ENCODE results near the gene LENG8.

LENG8 gene

DNA sequence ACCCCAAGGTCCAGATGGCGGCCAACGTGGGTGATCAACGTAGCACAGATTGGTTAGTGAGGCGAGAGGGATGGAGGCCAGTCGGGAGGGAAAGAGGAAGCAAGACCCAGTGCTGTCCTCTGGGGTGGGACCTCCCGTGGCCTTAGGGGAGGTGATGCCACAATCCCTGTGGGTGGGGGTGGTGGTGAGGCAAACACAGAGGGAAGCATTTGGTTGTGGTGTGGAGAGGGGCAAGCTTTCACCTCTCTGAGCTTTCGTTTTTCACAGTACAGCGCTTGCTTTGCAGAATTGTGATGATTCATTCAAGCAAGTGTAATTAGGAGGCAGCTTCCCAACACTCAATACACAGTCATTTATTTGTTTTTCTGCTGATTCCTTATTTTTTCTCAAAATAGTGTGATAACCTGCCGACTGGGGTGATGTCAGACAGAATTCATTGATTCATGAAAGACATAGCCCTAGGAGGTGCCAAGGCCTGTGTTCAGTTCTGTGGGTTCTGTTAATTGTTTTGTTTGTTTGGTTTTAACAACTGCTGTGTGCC is 2.4 kb downstream of the LENG8 start:
- no peaks in the 10 kb centered on the region for H3K27me3 ChIP-seq (ENCODE audit: control insufficient read depth, insufficient read depth, low read length)
- no peaks in the 10 kb centered on the region for H3K4me1 ChIP-seq (ENCODE audit: control insufficient read depth, insufficient read depth, low read length)
- H3K4me3 ChIP-seq (ENCODE audit: low read depth, low read length), result no peak overlapping the region
- H3K9me3 ChIP-seq (ENCODE audit: control insufficient read depth, insufficient read depth, low read length), result no peaks in the 10 kb centered on the region
- peaks cover 48% of the 10 kb centered on the region for H3K36me3 ChIP-seq (ENCODE audit: control insufficient read depth, insufficient read depth, low read length)
- H3K9ac ChIP-seq (ENCODE audit: low read depth, low read length), result no peak overlapping the region

DNA sequence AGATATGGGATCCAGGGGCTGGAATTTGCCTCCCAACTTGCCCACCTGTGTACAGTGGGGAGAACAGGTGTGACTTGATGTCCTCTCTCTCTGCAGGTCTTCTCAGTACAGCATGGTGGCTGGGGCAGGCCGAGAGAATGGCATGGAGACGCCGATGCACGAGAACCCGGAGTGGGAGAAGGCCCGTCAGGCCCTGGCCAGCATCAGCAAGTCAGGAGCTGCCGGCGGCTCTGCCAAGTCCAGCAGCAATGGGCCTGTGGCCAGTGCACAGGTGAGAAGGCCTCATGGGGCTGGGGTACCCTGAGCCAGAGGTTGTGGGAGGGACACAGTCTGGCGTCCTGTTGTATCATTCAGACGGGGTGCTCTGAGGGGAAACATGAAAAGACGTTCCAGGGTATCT is 3.0 kb downstream of the LENG8 start:
- no peaks in the 10 kb centered on the region for H3K9me3 ChIP-seq (ENCODE audit: control insufficient read depth, insufficient read depth, low read length)
- no peaks in the 10 kb centered on the region for H3K27me3 ChIP-seq (ENCODE audit: control insufficient read depth, insufficient read depth, low read length)
- no peak overlapping the region for H3K4me3 ChIP-seq (ENCODE audit: low read depth, low read length)
- H3K4me1 ChIP-seq (ENCODE audit: control insufficient read depth, insufficient read depth, low read length), result no peaks in the 10 kb centered on the region
- H3K9ac ChIP-seq (ENCODE audit: low read depth, low read length), result no peak overlapping the region
- H3K36me3 ChIP-seq (ENCODE audit: control insufficient read depth, insufficient read depth, low read length), result peaks cover 54% of the 10 kb centered on the region

DNA sequence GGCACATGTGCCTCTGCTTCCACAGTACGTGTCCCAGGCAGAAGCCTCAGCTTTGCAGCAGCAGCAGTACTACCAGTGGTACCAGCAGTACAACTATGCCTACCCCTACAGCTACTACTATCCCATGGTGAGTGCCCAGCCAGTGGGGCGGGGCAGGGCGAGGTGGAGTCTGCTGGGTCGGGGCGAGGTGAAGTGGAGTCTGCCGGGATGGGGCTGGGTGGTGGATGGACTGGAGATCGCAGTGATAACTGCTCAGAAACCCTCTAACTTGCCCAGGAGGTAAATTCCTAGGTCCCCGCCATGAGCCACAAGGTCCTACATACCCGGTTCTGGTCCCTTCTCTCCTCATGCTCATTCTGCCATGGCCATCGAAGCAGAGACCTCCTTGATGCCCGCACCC is 3.6 kb downstream of the LENG8 start:
- Histone ChIP-seq H3K9ac (ENCODE audit: low read depth, low read length) (no peak overlapping the region), H3K27me3 (ENCODE audit: control insufficient read depth, insufficient read depth, low read length) (no peaks in the 10 kb centered on the region), H3K4me1 (ENCODE audit: control insufficient read depth, insufficient read depth, low read length) (no peaks in the 10 kb centered on the region), H3K9me3 (ENCODE audit: control insufficient read depth, insufficient read depth, low read length) (no peaks in the 10 kb centered on the region), H3K36me3 (ENCODE audit: control insufficient read depth, insufficient read depth, low read length) (peaks cover 60% of the 10 kb centered on the region), H3K4me3 (ENCODE audit: low read depth, low read length) (no peak overlapping the region)

DNA sequence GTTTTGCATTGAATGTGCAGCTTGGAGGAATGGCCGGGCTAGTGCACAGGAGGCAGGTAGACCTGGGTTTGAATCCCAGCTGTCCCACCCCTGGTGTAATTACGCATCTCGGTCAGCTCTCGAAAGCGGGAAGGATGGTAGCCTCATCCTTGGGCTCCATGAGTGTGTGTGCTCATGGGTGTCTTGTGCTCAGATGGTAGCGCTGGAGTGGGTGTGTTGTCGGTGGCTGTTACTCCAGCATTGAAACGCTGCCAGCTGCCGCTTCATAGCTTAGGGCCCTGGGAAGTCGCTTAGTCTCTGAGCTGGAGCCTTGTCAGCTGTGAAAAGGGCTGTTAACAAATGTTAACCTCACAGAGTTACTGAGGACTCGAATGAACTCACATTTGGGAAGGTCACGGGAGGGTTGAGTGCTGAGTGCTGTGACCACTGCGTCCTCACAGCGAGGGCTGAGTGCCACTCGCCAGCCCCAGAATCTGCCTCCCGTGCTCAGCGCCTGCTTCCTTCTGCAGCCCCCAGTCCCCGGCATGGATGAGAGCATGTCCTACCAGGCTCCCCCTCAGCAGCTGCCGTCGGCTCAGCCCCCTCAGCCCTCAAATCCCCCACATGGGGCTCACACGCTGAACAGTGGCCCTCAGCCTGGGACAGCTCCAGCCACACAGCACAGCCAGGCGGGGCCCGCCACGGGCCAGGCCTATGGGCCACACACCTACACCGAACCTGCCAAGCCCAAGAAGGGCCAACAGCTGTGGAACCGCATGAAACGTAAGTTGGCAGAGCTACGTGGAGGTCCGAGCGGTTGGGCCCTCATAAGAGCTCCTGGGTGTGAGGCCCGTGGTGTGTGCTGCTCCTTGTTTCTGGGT is 5.2 kb downstream of the LENG8 start:
- no peaks in the 10 kb centered on the region for H3K27me3 ChIP-seq (ENCODE audit: control insufficient read depth, insufficient read depth, low read length)
- no peaks in the 10 kb centered on the region for H3K4me1 ChIP-seq (ENCODE audit: control insufficient read depth, insufficient read depth, low read length)
- H3K9ac ChIP-seq (ENCODE audit: low read depth, low read length), result no peak overlapping the region
- H3K4me3 ChIP-seq (ENCODE audit: low read depth, low read length), result no peak overlapping the region
- peaks cover 75% of the 10 kb centered on the region for H3K36me3 ChIP-seq (ENCODE audit: control insufficient read depth, insufficient read depth, low read length)
- no peaks in the 10 kb centered on the region for H3K9me3 ChIP-seq (ENCODE audit: control insufficient read depth, insufficient read depth, low read length)

DNA sequence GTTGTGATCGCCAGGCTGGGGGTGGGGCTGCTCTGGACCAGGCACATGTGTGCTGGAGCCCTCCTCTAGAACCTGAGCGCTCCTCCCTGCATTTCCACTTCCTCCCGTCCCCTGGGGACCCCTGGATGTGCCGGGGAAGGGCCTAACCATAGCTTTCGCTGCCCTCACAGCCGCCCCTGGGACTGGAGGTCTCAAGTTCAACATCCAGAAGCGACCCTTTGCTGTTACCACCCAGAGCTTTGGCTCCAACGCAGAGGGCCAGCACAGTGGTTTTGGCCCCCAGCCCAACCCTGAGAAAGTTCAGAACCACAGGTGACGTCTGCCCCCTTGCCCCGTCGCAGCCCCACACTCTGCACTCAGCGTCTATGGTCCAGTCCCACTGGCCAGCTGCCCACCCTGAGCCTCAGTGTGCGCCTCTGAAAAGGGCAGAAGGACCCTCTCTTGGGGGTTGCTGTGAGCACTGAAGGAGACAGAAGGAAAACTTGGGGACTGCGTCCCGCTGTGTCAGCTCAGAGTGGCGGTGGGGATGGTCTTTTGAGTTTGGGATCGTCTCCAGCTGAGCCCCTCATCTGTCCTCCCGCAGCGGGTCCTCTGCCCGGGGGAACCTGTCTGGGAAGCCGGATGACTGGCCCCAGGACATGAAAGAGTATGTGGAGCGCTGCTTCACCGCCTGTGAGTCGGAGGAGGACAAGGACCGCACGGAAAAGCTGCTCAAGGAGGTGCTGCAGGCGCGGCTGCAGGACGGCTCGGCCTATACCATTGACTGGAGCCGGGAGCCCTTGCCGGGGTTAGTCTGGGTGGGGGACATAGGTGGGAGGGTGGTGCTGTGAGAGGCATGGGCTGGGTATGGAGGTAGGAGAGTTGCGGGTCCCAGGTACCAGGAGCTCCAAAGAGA is 6.0 kb downstream of the LENG8 start:
- H3K4me3 ChIP-seq (ENCODE audit: low read depth, low read length), result no peak overlapping the region
- H3K9ac ChIP-seq (ENCODE audit: low read depth, low read length), result no peak overlapping the region
- H3K9me3 ChIP-seq (ENCODE audit: control insufficient read depth, insufficient read depth, low read length), result no peaks in the 10 kb centered on the region
- H3K4me1 ChIP-seq (ENCODE audit: control insufficient read depth, insufficient read depth, low read length), result no peaks in the 10 kb centered on the region
- H3K36me3 ChIP-seq (ENCODE audit: control insufficient read depth, insufficient read depth, low read length), result peaks cover 83% of the 10 kb centered on the region
- H3K27me3 ChIP-seq (ENCODE audit: control insufficient read depth, insufficient read depth, low read length), result no peaks in the 10 kb centered on the region

DNA sequence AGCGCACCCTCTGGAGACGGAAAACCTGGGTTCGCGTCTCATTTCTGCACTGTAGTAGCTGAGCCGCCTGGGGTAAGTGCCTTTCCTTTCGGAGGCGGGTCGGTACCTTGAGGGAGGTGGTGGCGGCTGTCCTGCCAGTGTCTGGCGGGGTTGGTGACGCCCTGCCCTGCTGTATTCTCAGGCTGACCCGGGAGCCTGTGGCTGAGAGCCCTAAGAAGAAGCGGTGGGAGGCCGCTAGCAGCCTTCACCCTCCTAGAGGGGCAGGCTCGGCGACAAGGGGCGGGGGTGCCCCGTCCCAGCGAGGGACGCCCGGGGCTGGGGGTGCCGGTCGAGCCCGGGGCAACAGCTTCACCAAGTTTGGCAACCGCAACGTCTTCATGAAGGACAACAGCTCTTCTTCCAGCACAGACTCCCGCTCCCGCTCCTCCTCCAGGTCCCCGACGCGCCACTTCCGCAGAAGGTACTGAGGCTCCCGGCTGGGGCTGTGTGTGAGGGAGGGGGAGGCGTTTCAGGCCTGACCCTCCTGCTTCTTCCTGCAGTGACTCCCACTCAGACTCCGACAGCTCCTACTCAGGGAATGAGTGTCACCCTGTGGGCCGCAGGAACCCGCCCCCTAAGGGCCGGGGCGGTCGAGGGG is 6.9 kb downstream of the LENG8 start:
- peaks cover 91% of the 10 kb centered on the region for H3K36me3 ChIP-seq (ENCODE audit: control insufficient read depth, insufficient read depth, low read length)
- no peaks in the 10 kb centered on the region for H3K9me3 ChIP-seq (ENCODE audit: control insufficient read depth, insufficient read depth, low read length)
- H3K9ac ChIP-seq (ENCODE audit: low read depth, low read length), result no peak overlapping the region
- H3K27me3 ChIP-seq (ENCODE audit: control insufficient read depth, insufficient read depth, low read length), result no peaks in the 10 kb centered on the region
- H3K4me1 ChIP-seq (ENCODE audit: control insufficient read depth, insufficient read depth, low read length), result no peaks in the 10 kb centered on the region
- H3K4me3 ChIP-seq (ENCODE audit: low read depth, low read length), result no peak overlapping the region

DNA sequence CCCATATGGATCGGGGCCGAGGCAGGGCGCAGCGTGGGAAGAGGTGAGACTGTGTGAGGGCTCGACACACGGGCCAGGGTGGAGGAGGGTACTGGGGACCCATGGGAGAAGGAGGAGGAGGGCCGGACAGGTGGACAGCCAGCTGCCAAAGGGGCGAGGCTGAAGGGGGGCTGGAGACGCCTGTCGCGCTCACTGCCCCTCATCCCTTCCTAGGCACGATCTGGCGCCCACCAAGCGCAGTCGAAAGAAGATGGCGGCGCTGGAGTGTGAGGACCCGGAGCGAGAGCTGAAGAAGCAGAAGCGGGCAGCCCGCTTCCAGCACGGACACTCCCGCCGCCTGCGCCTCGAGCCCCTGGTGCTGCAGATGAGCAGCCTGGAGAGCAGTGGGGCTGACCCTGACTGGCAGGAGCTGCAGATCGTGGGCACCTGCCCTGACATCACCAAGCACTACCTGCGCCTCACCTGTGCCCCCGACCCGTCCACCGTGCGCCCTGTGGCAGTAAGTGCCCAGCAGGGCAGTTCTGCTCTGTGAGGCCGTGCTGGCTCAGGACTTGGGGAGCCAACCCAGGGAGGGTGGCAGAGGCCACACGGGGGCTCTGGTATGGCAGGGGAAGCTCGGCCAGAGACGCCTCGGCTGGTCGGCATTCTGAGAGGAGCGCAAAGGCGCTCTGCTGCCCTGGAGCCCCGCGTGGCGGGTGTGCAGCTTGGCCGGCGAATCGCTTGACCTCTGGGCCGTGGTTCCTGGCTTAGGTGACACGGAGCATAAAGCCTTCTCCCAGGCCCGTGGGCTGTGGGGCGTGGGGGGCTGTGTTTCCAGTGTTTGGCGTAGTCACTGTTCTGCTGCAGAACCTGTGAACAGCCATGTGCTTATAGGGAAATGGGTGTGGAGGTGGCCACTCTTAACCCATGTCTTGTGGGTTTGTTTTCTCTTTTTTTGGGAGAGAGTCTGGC is 7.7 kb downstream of the LENG8 start:
- H3K9ac ChIP-seq (ENCODE audit: low read depth, low read length), result no peak overlapping the region
- no peaks in the 10 kb centered on the region for H3K27me3 ChIP-seq (ENCODE audit: control insufficient read depth, insufficient read depth, low read length)
- no peaks in the 10 kb centered on the region for H3K4me1 ChIP-seq (ENCODE audit: control insufficient read depth, insufficient read depth, low read length)
- H3K9me3 ChIP-seq (ENCODE audit: control insufficient read depth, insufficient read depth, low read length), result no peaks in the 10 kb centered on the region
- peaks cover 97% of the 10 kb centered on the region for H3K36me3 ChIP-seq (ENCODE audit: control insufficient read depth, insufficient read depth, low read length)
- no peak overlapping the region for H3K4me3 ChIP-seq (ENCODE audit: low read depth, low read length)

DNA sequence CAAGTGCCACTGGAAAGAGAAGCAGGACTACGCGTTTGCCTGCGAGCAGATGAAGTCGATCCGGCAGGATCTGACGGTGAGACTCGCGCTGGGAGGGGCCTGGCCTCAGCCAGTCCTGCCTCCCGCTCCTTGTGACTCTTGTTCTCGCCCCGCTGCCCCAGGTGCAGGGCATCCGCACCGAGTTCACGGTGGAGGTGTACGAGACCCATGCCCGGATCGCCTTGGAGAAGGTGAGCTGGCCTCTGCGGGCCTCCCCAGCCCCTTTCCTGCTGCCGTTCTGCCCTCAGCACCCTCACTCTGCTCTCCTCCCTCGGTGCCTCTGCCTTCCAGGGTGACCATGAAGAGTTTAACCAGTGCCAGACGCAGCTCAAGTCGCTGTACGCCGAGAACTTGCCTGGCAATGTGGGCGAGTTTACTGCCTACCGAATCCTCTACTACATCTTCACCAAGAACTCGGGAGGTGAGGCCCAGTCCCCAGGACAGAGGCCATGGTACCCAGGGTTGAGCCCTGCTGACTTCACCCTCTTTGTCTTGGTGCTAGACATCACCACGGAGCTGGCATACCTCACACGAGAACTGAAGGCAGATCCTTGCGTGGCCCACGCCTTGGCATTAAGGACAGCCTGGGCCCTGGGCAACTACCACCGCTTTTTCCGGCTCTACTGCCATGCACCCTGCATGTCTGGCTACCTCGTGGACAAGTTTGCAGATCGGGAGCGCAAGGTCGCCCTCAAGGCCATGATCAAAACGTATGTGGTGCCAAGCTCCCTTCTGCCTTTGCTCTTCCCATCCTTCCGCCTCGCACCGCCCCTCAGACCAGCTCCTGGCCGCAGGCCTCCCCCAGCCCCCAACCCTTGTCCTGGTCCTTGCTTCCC is 9.0 kb downstream of the LENG8 start:
- Histone ChIP-seq H3K4me1 (ENCODE audit: control insufficient read depth, insufficient read depth, low read length) (no peaks in the 10 kb centered on the region), H3K9ac (ENCODE audit: low read depth, low read length) (no peak overlapping the region), H3K36me3 (ENCODE audit: control insufficient read depth, insufficient read depth, low read length) (peaks cover 93% of the 10 kb centered on the region), H3K4me3 (ENCODE audit: low read depth, low read length) (no peak overlapping the region), H3K27me3 (ENCODE audit: control insufficient read depth, insufficient read depth, low read length) (no peaks in the 10 kb centered on the region), H3K9me3 (ENCODE audit: control insufficient read depth, insufficient read depth, low read length) (no peaks in the 10 kb centered on the region)

DNA sequence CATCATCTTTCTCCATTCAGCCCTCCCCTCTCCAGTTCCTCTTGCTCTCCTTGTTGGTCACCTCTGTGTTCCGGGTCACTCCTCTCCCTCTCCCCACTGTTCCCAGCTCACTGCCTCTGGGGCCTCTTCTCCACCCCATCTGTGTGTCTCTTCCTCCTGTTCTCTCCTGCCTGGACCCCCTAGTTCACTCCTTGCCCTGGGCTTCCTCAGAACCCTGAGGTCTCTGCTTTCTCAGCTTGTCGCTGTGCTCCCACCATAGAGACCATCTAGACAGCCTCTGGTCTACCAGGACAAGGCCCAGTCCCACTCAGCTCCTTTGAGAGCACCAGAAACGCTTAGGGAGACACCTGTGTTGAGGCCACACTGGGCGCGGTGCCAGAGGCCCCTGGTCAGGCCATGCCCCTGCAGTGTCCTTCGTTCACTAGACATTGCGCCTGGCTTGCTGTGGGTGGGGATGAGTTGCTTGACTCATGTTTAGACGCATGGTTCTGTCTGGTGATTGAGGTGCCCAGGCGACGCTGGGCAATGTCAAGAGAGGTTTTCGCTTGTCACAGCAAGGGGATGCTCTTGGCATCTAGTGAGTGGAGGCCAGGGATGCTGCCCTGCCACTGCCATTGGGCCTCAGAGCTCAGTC is 9.8 kb downstream of the LENG8 start:
- Histone ChIP-seq H3K9ac (ENCODE audit: low read depth, low read length) (no peak overlapping the region), H3K27me3 (ENCODE audit: control insufficient read depth, insufficient read depth, low read length) (no peaks in the 10 kb centered on the region), H3K4me3 (ENCODE audit: low read depth, low read length) (no peak overlapping the region), H3K9me3 (ENCODE audit: control insufficient read depth, insufficient read depth, low read length) (no peaks in the 10 kb centered on the region), H3K36me3 (ENCODE audit: control insufficient read depth, insufficient read depth, low read length) (peaks cover 85% of the 10 kb centered on the region), H3K4me1 (ENCODE audit: control insufficient read depth, insufficient read depth, low read length) (no peaks in the 10 kb centered on the region)
